ENCODE measurements around the gene RAB7B. TPM values are rescaled to one million over a fixed set of nuclear protein-coding genes. Genes with fewer than 3 reads are reported as not detected.

RAB7B gene
- total and polyA plus RNA-seq, 2 donors (not counting 1 experiment from before 2014, with no cell fraction given): 9.1 to 15.5 TPM

- Histone ChIP-seq H3K4me1 (ENCODE audit: control insufficient read depth, extremely low read depth, insufficient read depth, low read length) (no peaks in the 10 kb centered on the region), H3K4me2 (ENCODE audit: extremely low read depth, insufficient read depth, low read length) (no peak overlapping the region), H3K79me2 (ENCODE audit: control insufficient read depth, insufficient read depth, low read length) (no peaks in the 10 kb centered on the region), H3K9ac (ENCODE audit: insufficient read depth, low read length) (no peak overlapping the region), H3K27me3 (ENCODE audit: control insufficient read depth, insufficient read depth, low read length) (peaks cover 16% of the 10 kb centered on the region), H3K9me3 (ENCODE audit: control insufficient read depth, insufficient read depth, low read depth, low read length) (no peaks in the 10 kb centered on the region), H3K36me3 (ENCODE audit: control insufficient read depth, insufficient read depth, low read length) (no peaks in the 10 kb centered on the region), H3K27ac (ENCODE audit: insufficient read depth, low read length) (no peak overlapping the region), H2AFZ (ENCODE audit: low read length) (no peak overlapping the region), H4K20me1 (ENCODE audit: control insufficient read depth, extremely low read depth, insufficient read depth, low read length) (no peaks in the 10 kb centered on the region), H3K4me3 (replicated peaks in 1 of 4; ENCODE audit: control extremely low read depth in 1 of 4, insufficient read depth in 1 of 4, low read depth in 3 of 4, low read length in 4 of 4) (no peak overlapping the region)
- TF ChIP-seq EZH2 (IDR thresholded peaks at IDR 0.05; ENCODE audit: low read length, missing control alignments) (no peak), CTCF (conservative IDR thresholded peaks at IDR 0.05 in 1 of 2, IDR thresholded peaks at IDR 0.05 in 1 of 2; ENCODE audit: low read depth in 1 of 2, low read length in 2 of 2) (no peak)
- no peak for DNase-seq (ENCODE audit: low read depth in 2 of 2)
Observed at GRCh38 chr1:206039046-206039973, 36.1 kb upstream of the RAB7B start.

- no peak overlapping the region for H3K9ac ChIP-seq (ENCODE audit: insufficient read depth, low read length)
- H2AFZ ChIP-seq (ENCODE audit: low read length): no peak overlapping the region
- H3K4me2 ChIP-seq (ENCODE audit: extremely low read depth, insufficient read depth, low read length): no peak overlapping the region
- H3K4me3 ChIP-seq (replicated peaks in 1 of 4; ENCODE audit: control extremely low read depth in 1 of 4, insufficient read depth in 1 of 4, low read depth in 3 of 4, low read length in 4 of 4): no peak overlapping the region
- H3K36me3 ChIP-seq (ENCODE audit: control insufficient read depth, insufficient read depth, low read length): no peaks in the 10 kb centered on the region
- H3K4me1 ChIP-seq (ENCODE audit: control insufficient read depth, extremely low read depth, insufficient read depth, low read length): no peaks in the 10 kb centered on the region
- peaks cover 19% of the 10 kb centered on the region for H3K27me3 ChIP-seq (ENCODE audit: control insufficient read depth, insufficient read depth, low read length)
- no peak overlapping the region for H3K27ac ChIP-seq (ENCODE audit: insufficient read depth, low read length)
- H4K20me1 ChIP-seq (ENCODE audit: control insufficient read depth, extremely low read depth, insufficient read depth, low read length): no peaks in the 10 kb centered on the region
- no peaks in the 10 kb centered on the region for H3K79me2 ChIP-seq (ENCODE audit: control insufficient read depth, insufficient read depth, low read length)
- no peaks in the 10 kb centered on the region for H3K9me3 ChIP-seq (ENCODE audit: control insufficient read depth, insufficient read depth, low read depth, low read length)
- TF ChIP-seq CTCF (conservative IDR thresholded peaks at IDR 0.05 in 1 of 2, IDR thresholded peaks at IDR 0.05 in 1 of 2; ENCODE audit: low read depth in 1 of 2, low read length in 2 of 2): no peak
- TF ChIP-seq EZH2 (IDR thresholded peaks at IDR 0.05; ENCODE audit: low read length, missing control alignments): no peak
- DNase-seq (ENCODE audit: low read depth in 2 of 2): no peak
Observed at GRCh38 chr1:206037581-206037980, 34.4 kb upstream of the RAB7B start.

- DNase-seq (ENCODE audit: low read depth in 2 of 2): no peak
- H3K4me1 ChIP-seq (ENCODE audit: control insufficient read depth, extremely low read depth, insufficient read depth, low read length): no peaks in the 10 kb centered on the region
- H3K36me3 ChIP-seq (ENCODE audit: control insufficient read depth, insufficient read depth, low read length): no peaks in the 10 kb centered on the region
- H3K27ac ChIP-seq (ENCODE audit: insufficient read depth, low read length): no peak overlapping the region
- H3K79me2 ChIP-seq (ENCODE audit: control insufficient read depth, insufficient read depth, low read length): no peaks in the 10 kb centered on the region
- no peak overlapping the region for H3K4me3 ChIP-seq (replicated peaks in 1 of 4; ENCODE audit: control extremely low read depth in 1 of 4, insufficient read depth in 1 of 4, low read depth in 3 of 4, low read length in 4 of 4)
- no peak overlapping the region for H3K4me2 ChIP-seq (ENCODE audit: extremely low read depth, insufficient read depth, low read length)
- H2AFZ ChIP-seq (ENCODE audit: low read length): no peak overlapping the region
- H3K27me3 ChIP-seq (ENCODE audit: control insufficient read depth, insufficient read depth, low read length): peaks cover 19% of the 10 kb centered on the region
- H4K20me1 ChIP-seq (ENCODE audit: control insufficient read depth, extremely low read depth, insufficient read depth, low read length): no peaks in the 10 kb centered on the region
- no peak for TF ChIP-seq CTCF (conservative IDR thresholded peaks at IDR 0.05 in 1 of 2, IDR thresholded peaks at IDR 0.05 in 1 of 2; ENCODE audit: low read depth in 1 of 2, low read length in 2 of 2)
- no peak for TF ChIP-seq EZH2 (IDR thresholded peaks at IDR 0.05; ENCODE audit: low read length, missing control alignments)
- H3K9me3 ChIP-seq (ENCODE audit: control insufficient read depth, insufficient read depth, low read depth, low read length): no peaks in the 10 kb centered on the region
- no peak overlapping the region for H3K9ac ChIP-seq (ENCODE audit: insufficient read depth, low read length)
Observed at GRCh38 chr1:206036663-206037455, 33.7 kb upstream of the RAB7B start.
